Activated CD4-positive, alpha-beta T cell treated with anti-CD3 and anti-CD28 coated beads, Interleukin-2, amount 50 U/mL, for 48 hours (primary cell): Measurements from ENCODE around the gene UBASH3A.
A peak's percentile ranks its signal among the peaks of the same experiment; 100 is the strongest.

Experiments used
- DNase-seq, 2 experiments: peaks; one replicate each; pipeline ENCODE4 v3.0.0-alpha.2; 2020

Gene UBASH3A

DNA sequence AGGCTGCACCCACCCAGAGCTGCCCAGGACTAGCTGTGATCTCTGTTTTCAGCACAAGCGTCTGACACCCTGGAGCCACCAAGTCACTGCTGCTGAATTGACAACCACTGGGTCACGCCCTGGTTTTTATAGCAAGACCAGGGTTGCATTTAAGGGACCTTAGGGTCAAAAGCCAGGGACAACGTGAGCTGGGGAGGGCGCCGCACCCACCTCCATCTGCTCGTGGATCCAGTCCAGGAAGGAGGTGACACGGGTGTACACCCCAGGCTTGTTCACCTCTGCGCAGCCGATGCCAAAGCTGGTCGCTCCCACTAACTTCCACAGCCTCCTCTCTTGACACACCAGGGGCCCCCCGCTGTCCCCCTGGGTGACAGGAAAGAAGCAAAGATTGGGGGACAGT, 28.2 kb upstream of the UBASH3A start:
- no peak for DNase-seq

DNA sequence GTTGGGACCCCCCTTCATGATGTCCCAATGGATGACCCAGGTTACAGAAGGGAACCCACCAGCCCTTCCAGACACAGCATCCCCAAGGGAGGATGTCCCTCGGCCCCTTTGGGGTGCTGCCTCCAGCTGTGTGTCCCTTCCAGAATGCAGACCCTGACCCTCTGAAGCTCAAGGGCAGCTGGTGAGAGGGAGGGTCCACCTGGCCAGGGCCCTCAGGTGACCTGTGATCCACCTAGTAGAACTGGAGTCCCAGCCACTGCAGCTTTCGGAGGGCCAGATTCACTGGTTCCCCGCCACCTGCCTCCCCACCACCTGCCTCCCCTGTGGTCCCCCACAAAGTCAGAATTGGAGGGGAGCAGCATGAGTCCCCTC, 27.8 kb upstream of the UBASH3A start:
- no peak for DNase-seq

DNA sequence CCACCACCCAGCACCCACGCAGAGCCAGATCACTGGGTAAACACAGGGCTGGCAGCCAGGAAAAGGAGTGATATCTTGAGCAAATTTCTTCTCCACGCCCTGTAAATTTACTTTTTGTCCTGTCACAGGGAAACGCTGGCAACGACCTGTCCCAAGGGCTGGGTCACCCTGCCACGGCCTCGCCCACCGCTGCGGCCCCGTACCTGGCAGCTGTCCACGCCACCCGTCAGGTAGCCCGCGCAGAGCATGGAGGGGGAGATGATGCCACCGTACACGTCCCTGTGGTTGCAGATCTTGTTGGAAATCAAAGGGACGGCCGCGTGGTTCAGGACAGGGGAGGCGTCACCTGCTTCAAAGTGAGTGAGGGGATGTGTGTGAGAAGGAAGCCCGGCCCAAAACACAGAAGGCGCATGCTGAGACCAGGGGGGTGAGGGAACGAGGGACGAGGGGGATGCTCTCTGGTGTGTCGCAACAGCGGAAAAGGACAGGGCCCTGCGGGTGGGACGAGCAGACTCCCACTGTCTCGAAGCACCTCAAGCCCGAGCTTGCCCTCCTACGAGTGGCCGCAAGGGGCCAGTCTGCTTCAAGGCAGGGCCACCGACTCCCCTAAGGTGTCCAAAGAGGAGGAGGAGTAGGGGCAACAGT, 27.2 kb upstream of the UBASH3A start:
- no peak for DNase-seq

DNA sequence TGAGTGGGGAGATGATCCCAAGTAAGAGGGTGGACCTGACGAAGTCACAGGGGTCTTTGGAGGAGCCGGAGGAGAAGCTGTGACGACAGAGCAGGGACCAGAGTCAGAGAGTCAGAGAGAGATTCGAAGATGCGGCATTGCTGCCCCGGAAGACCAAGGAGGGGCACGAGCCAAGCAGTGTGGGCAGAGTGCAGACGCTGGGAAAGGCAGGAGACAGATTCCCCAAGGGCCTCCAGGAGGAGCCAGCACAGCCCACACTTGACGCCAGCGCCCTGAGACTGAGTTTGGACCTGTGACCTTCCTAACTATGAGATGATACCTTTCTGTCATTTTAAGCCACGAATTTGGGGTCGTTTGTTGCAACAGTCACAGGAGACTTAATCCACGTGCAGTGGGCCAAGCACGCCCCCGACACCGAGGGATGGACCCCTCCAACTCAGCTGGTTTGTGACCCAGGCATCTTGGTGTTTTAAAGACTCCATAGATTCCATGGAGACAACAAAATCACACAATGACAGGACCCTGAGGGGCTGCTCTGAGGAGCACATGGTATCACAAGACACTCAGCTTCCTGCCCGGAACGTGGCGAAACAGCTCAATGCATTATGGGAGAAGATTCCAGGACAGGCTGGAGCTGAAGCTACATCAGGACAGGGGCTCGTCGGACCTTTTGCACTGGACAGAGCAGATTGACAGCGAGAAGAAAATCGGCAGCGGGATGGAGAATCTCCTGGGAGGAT, 26.3 kb upstream of the UBASH3A start:
- DNase-seq = no peak

DNA sequence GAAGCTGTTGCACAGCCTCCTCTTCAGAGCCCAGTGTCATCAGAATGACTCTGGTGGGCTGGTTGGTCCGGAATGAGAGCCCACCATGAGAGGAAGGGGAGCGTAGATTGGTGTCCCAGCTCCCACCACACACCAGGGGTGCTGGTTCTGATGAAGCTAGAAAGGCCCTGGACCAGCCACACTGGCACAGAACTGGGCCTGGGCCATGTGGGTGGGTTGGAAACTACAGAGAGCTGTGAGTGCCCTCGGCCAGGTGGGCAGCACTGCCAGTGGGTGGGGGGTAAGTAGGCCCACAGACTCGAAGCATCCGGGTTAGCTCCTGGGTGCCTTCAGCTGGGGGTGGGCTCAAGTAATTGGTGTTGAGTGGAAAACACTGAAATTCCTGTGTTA, 25.8 kb upstream of the UBASH3A start:
- DNase-seq = no peak

DNA sequence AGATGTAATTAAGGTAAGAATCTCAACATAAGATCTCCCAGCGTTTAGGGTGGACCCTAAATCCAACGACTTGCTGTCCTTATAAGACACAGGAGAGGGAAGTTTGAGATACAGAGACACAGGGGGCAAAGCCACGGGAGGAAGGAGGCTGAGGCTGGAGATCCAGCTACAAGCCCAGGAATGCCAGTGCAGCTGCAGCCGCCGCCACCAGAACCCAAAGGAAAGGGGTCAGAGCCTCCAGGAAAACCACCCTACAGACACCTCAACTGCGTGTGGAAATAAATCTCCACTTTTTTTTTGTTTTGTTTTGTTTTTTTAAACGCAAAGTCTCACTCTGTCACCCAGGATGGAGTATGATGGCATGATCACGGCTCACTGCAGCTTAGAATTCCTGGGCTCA, 25.3 kb upstream of the UBASH3A start:
- DNase-seq = no peak

DNA sequence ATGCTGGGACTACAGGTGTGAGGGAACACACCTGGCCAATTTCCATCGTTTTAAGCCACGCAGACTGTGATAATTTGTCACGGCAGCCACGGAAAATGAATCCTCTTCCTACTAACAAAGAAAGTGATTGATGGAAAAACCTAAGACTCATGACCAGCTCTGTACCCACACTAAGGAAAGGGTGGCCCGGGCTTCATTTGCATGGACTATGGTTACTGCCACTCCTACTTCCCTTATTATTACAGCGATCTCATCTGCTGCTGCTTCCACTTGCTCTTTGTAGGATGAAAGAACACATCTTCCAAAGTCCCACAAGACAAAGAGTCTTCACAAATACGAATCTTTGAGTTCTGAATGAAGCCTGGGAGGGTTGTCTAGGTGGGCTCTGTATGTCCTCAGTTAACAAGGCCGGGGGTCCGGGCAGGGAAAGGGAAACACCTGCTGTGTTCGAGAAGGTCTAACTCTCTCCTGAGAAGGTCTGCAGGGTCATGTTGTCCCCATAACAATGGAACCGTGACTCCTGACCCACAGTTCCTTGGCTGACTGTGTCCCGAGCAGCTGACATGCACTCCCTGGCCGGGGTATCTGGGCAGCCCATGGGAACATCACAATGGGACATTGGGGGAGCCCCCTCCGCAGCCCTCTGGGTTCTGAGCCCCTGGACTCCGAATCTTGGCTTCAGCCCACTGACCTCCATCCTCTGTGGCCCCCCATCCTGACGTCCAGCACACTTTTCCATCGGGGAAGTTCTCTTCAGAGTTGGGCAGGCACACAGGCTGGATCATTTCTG, 24.1 kb upstream of the UBASH3A start:
- no peak for DNase-seq

DNA sequence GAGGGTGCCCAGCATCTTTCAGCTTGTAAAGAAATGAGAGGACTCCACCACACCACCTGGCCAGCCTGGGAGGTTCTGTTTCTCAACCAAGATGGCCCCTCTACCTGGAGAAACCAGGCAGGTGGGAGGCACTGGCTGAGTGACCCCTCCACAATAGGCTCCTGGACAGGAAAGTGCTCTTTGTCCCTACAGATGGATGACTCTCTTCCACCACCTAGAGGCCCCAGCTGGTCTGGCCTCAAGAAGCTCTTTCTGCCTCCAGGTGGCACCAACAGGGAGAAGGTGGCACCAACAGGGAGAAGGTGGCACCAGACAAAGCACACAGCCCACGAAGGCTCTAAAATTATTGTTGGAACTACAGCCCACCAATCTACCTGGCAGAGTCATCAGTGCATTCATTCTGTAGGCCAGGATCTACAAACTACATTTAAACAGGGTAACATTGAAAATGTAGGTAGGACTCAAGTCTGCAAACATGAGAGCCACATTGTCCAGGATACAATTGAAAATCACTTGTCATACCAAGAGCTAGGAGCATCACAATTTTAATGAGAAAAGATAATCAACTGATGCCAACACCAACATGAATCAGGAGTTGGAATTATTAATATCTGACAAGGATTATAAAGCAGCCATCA, 22.2 kb upstream of the UBASH3A start:
- peak; percentile 37 to 53 for DNase-seq

DNA sequence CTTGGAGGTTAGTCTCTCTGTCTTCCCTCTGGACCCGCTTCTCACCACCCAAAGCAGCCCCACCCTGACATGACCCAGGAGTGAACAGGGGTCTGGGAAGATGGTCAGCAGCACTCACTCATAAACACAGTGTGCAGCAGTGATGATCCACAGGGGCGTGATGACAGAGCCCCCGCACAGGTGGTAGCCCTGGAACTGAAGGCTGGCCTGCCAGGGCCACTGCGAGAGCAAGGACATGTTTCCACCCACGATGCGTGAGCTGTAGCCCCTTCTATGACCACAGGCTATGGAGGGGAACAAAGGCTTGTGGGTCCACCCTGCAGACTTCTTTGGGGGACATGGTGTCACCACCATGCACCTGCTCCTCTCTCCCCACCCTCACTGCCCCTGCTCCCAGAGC, 20.8 kb upstream of the UBASH3A start:
- no peak for DNase-seq

DNA sequence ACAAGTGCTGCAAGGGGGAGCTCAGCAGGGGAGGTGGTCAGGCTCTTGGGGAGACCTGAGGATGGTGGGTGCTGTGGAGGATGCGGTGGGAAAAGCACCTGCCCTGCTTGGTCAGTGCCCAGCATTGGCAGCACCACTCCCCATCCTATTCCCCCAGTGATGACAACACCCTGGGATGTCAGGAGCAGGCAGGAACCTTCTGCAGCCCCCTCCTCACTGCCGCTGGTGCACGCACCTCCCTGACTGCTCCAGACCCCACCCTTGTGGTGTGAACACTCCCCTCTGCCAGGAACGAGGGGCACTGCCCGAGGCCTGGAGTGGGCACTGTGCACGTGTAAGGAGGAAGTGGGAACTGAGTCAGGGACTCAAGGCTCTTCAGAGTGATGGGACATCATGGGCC, 20.4 kb upstream of the UBASH3A start:
- DNase-seq = no peak

DNA sequence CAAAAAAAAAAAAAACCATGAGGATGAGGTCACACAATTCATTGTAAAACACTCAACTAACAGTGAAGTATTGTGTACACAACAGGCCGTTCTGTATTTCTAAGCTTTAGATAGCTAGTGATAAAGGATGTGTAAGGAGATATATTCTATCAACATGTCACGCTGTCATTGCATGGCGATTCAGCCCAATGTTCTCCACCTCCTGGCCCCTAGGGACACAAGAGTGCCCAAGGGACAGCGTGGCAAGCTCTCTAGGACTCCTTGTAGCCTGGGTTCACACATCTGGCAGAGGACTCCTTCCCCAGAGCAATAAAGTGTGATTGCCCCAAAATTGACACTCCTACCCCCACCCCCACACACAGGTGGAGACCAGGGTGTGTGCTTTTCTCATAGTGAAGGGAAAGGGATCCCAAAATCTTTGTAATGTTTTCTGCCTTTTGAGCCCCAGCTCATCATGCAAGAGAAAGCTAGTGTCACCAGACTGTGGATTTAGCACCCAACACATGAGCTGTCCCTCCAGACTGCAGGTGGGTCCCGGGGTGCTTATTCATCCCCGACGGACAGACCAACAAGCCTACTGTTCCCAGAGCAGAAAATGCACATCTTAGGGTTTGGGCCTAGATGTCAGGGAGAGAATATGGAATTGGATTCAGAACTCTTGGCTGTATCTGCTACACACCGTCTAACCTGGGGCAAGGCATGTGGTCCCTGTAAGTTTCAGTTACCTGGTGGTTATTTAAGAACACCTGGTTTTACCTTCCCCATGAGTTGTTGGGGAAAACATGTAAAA, 19.4 kb upstream of the UBASH3A start:
- no peak for DNase-seq

DNA sequence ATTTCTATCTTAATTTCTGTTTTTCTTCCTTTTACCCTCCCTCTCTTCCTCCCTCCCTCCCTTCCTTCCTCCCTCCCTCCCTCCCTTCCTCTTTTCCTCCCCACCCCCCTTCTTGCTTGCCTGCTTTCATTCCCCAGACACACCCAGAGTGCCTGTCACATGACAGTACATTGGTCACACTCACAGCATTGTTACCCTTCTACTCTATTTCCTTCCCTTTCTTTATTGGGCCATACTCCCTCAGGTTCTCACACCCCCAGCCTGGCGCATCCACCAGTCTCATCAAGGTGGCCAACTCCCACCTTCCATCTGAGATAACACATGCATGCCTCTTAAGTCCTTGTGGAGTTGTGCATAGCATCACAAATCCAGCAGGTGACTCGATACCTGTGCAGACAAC, 18.7 kb upstream of the UBASH3A start:
- no peak for DNase-seq

DNA sequence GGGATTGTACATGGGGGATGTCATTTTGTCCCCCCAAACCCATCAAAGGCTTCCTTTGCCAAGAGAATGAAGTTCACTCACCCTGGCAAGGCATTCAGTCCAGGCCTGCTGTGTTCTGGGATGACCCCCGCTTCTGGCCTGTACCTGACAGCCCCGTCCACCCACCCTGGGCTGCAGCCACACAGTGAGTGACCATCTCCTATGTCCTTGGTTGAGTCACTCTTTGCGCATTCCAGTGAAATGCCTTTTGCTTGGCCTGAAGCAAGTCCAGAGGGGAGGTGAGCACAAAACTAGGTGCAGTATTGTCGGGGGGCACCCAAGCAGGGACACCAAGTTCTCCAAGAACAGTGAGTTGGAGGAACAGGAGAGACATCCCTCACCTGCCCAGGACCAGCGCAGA, 18.1 kb upstream of the UBASH3A start:
- no peak for DNase-seq

DNA sequence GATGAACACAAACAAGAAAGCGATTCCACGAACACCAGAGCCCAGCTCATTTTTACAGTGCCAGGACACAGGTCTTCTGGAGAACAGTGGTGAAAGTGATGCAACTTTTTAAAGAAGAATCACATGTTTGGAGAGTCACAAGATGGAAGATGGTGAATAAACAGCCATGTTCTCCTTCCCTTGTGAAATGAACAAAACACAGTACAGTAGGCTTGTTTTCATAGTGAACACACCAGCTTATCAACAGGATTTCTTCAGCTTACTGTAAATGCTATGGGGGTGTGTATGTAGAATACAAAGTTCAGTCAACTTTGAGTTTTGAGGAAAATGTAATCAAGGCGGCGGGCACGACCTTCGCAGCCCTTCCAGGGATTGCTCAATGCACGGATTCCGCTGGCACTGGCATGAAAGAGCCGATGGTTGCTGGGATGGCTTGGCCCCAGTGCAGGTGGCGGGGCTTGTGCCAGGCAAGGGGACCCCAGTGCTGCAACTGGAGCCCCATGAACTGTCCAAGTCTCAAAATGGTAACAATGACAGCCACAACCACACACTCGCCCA, 17.6 kb upstream of the UBASH3A start:
- no peak for DNase-seq

DNA sequence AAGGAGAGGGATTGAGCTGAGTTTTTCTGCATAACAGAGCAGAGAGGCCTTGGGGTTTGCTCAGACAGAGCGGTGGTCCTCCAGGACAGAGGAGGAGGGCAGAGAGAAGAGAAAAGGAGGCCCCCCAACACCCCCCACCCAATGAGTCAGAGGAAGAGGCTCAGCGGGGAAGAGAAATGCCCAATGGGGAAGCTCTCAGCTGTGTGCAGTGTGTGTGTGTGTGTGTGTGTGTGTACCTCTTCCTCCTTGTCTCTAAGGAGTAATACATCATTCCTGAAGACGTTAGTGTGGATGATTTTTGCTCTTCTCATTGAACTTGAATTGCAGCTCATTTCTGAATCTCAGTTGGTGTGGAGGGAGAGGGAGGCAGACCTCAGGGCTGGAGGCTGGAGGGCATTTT, 16.5 kb upstream of the UBASH3A start:
- DNase-seq = no peak

DNA sequence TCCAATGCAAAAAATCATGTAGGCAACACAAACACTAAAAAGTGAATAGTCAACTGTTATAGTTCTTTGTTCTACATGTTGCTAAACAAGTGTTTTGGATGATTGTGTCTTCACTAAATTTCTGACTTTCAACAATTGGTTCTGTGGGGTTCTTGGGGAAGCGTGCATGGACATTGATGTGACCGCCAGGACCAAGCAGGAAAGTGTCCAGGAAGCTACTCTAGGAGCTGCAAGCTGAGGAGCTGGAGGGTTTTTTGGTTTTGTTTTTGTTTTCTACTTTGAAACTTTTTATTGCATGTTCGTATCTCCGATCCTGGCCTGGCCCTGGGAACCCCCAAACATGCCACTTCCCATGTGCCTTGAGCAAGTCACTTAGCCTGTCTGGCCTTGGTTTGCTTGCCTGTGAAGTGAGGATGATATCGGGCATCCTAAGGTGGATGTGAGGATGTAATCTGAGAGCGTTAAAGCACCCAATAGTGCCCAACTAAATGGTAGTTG, 15.8 kb upstream of the UBASH3A start:
- no peak for DNase-seq

DNA sequence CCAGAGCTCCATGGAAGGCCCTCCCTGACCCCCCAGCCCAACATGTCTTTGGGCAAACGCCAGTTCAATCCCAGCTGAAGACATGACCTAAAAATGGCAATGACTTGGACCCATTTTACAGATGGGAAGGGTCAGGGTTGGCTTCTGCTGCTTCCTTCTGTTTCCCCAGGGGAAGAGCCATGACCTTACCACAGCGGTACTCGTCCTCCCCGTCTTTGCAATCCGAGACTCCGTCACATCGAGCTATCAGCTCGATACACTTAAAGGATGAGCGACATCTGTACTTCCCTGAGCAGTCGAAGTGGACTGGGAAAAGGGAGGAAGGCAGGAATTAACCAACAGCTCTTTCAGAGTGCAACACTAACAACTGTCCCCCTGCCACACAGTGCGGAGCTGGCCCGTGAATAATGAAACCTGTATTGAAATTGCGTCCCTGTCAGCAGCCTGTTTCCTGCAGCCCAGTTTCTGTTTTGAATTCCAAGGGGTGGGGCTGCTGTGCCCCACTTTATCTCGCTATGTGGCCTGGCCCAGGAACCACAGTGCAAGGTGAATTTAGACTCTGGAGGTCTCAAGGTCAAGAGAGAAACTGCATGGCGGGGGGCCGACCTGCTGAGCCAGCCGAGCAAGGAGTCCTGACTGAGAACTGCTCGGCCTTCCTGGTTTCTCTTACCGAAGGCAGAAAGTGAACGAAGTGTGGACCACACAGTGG, 14.8 kb upstream of the UBASH3A start:
- no peak for DNase-seq

DNA sequence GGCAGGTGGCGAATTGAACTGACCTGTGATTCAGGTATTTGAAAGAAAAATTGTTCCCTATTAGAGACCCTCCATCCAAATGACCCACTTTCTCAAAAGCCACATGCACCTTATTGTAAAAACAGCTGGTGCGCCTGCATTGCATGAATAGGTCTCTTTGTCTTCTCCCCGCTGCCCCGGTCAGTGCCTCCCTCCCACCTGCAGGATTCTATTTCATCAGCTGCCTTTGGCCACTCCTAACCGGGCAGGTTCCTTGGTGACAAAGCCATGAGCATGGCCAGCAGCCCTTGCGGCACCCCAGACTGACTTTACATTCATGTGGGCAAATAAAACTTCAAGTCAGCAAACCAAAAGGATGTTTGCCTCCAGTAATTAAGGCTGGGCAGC, 14.3 kb upstream of the UBASH3A start:
- DNase-seq = no peak

DNA sequence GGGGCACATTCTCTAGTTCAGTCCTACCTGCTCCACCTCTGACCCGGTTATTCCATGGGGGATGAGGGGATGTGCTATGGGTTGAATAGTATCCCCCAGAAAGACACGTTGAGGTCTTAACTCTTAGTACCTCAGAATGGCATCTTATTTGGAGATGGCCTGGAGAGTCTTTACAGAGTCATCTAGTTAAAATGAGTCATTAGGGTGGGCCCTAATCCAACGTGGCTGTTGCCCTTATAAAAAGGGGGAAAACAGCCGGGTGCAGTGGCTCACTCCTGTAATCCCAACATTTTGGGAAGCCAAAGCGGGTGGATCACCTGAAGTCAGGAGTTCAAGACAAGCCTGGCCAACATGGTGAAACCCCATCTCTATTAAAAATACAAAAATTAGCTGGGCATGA, 13.5 kb upstream of the UBASH3A start:
- no peak for DNase-seq

DNA sequence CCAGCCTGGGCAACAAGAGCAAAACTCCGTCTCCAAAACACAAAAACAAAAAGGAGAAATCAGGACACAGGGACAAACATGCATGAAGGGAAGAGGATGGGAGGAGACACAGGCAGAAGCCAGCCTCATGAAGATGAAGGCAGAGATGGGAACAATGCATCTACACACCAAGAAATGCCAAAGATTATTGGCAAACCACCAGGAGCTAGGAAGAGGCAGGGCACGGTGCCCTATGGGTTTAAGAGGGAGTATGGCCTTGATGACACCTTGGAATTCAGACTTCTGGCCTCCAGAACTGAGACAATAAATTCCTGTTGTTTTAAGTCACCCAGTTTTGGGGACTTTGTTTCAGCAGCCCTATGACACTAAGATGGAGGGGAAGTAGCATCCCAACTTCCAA, 13.0 kb upstream of the UBASH3A start:
- DNase-seq = no peak

DNA sequence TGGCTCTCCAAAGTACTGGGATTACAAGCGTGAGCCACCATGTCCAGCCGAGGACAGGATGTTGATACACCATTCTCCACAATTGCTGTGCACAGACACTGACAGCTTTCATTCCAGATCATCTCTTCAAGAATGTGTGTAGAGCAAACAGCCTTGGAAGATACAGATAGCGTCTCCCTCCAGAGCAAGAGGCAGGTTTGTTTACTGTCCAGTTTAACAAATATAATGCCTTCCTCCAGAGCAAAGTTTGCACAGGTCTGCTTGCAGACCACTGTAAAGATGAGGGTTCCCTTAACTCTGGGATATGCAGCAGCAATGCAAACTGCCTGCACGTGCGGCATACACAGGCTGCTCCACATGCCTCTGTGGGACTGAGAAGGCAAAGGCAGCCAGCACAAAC, 12.4 kb upstream of the UBASH3A start:
- no peak for DNase-seq
